Stimulated activated CD8-positive, alpha-beta memory T cell treated with anti-CD3 and anti-CD28 coated beads, Interleukin-4, amount 100 ng/mL, for 4 hours (primary cell): ENCODE results near the gene OLFML1.

ENCODE experiments used
- DNase-seq, 2 donors: peaks; one replicate each; pipeline ENCODE4 v3.0.0-alpha.2; 2020; ENCODE audit warnings: low read depth in 2 of 2, low spot score in 1 of 2

The OLFML1 gene

GRCh38 chr11:7473717-7474116 lies 11.6 kb upstream of the OLFML1 start:
- no peak for DNase-seq

DNA sequence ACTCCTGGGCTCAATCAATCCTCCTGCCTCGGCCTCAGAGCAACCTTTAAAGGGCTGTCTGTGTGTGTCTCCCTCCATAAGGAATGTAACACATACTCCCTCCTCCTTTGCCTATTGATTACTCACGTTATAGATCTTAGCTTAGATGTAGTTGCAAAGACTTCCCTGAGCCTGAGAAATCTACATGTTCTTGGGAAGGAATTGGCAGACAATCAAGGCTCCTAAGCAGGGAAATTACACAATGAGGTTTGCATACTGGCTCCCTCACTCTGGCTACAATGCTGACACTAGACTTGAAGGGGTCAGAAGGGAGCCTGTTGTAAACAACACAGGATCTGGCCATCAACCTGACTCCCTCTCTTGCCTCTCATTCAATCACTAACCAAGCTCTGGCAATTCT lies 5.2 kb upstream of the OLFML1 start:
- DNase-seq, result no peak

GRCh38 chr11:7484131-7484530 lies 1.2 kb upstream of the OLFML1 start:
- DNase-seq, result no peak

GRCh38 chr11:7484645-7485044 lies 661 bp upstream of the OLFML1 start:
- DNase-seq, result no peak

DNA sequence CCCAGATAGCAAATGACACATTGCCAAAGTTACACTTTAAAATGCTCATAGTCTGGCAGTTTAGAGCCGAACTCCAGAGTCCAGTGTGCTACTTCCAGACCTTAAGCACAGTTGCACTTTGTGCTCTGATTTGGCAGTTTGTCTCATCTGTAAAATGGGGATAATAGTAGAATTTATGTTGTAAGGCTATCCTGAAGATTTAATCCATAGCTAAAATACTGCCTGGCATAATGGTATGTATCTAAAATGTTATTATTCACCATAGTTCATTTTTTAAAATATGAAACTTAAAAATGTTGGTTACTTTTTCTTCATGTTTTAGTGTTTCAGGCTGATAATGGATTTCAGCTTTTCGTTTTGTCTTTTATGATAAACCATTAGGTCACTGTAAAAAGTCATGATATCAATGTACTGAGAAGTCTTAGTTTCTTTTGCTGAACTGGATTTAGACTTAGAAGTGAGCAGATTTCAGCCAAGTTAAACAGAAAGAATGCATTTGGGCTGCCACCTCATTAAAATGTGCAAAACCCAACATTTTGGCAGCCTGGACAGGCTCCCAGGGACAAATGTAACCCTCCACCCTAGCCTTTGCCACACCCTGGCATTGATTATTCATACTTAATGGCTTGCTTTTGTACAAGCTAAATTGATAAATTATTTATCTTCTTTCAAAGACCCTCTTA lies 933 bp downstream of the OLFML1 start:
- no peak for DNase-seq

DNA sequence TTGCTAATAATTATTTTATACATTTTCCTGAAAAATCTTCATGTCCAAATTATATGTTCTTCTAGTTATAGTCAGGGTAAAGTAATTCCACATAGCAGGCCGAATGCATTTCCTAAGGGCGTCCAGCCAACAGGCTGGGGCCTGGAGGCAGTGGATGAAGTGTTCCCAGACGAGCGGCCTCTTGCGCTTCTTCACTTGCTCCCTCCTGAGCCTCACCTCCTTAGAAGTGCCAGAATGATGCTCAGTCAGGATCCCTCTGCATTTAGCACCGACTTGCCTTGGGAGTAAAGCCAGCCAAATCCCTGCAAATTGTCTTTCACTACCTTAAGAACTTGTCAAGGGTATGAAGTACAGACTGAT lies 1.5 kb downstream of the OLFML1 start:
- no peak for DNase-seq

DNA sequence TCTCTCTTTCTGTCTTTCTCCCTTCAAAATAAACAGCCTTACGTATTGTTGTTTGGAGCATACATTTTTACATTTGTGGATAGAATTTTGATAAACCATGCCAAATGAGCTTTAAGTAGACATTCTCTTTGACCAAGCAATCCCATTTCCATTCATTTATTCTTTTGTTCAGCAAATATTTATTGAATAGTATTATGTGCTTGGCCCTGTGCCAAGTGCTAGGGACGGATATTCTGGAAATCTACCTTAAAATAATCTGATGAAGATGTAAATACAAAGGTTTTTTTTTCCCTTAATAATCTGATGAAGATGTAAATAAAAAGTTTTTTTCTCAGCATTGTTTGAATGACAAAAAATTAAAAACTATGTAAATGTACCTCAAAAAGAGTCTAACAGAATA lies 2.1 kb downstream of the OLFML1 start:
- DNase-seq, result no peak

GRCh38 chr11:7488681-7489080 lies 3.4 kb downstream of the OLFML1 start:
- no peak for DNase-seq

- no peak for DNase-seq
These were observed 4.1 kb downstream of the OLFML1 start for GRCh38 chr11:7489376-7489775.

DNA sequence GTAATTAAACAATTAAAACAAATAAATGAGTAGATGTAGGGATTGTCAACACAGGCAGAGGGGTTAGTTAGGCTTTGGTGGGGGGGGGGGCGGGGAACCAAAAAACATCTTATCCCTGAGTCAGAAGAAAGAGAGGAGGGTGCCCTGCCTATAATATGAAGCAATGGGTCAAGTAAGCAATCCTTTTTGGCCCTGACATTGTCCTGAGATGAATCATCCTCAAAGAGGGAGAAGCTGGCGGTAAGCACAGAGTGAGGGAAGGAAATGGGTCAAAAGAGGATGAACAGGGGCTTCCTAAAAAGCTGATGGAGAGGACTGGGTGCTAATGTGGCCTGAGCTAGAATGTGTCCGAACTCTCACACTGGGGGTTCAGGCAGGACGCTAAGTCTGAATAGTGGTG lies 4.7 kb downstream of the OLFML1 start:
- DNase-seq, result no peak

GRCh38 chr11:7490535-7490934 lies 5.2 kb downstream of the OLFML1 start:
- DNase-seq, result no peak

GRCh38 chr11:7492253-7492652 lies 6.9 kb downstream of the OLFML1 start:
- no peak for DNase-seq

DNA sequence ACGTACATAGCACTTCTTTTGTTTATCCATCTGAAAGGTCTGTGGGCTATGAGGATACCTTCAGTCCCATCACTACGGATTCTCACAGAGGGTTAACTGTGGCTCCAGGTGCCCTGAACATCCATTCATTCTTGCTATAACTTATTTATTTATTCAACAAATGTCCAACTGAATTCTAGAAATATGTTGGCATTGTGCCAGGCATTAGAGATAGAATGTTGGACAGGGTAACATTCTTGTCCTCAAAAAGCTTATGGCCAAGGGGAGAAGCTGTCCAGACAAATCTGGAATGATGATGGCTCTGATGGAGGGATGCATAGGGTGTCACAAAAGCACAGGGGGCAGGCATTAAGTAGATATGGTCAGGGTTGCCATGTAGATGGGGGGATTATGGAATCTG lies 8.4 kb downstream of the OLFML1 start:
- DNase-seq, result no peak

- DNase-seq, result no peak
These were observed 8.9 kb downstream of the OLFML1 start for GRCh38 chr11:7494086-7494745.

DNA sequence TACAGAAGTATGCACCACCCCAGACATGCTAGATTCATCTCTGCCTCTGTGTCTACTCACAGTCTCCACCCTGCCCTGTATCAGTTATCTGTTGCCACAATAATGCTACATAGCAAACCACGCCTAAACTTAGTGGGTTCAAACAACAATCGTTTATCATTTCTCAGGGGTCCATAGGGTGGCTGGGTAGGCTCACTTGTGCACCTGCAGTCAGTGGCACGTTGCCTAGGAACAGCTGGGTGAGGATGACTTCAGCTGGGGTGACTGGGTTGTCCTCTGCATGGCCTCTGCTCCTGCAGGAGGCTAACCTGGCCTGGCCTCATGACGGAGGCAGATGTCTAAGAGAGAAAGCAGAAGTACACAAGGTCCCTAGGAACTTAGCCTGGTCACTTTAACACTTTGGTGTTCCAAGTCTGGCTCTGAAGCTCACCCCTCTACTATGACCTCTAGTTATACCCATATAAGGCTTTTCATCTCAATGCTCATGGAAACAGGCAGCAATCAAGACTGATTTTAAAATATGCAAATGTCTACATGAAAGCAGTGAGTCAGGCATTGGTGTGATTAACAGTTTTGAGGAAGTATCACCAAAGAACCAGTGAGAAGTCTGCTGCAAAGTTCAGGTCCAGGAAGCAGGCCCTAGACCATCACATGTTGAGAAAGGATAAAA lies 10.7 kb downstream of the OLFML1 start:
- DNase-seq, result no peak

- DNase-seq, result no peak
These were observed 12.9 kb downstream of the OLFML1 start for GRCh38 chr11:7498193-7498592.

GRCh38 chr11:7499081-7499480 lies 13.8 kb downstream of the OLFML1 start:
- DNase-seq, result no peak

- DNase-seq, result no peak
These were observed 14.9 kb downstream of the OLFML1 start for GRCh38 chr11:7500251-7500650.

DNA sequence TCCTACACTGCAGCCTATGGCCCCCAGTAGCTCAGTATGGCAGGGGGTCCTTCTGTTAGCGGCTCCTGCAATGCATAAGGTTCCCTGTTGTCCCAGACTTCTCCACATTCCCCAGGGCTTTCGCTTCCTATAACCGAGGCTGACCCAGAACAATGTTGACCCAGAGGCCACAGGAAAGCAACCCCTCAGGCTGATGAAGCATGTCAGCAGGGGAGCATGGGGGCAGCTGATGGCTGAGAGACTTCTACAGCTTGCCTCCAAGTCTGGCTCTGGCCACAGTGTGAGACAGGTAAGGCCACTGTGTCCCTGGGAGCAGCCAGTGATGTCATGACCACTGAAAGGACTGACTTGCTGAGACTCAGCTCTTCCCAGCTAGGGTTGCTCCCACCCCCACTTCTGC lies 15.9 kb downstream of the OLFML1 start:
- no peak for DNase-seq

- DNase-seq, result no peak
These were observed 16.6 kb downstream of the OLFML1 start for GRCh38 chr11:7501894-7502293.

DNA sequence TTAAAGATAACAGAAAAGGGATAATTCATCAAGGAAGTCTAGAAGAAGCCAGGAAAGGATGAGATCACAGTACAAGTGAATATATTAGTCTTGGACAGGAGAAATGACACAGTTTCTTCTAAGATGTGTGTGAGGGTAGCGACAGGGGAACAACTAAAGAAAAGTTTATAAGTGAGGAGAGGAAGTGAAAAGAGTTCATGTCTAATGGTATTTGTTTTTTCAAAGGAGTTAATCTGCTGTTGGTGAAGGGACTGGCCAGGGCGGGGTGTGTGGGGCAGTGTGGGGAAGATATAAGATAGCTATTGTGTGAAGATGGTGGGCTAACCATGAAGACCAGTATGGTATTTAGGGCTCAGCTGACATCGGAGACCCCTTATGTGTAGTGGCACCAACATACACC lies 20.9 kb downstream of the OLFML1 start:
- no peak for DNase-seq

GRCh38 chr11:7508087-7508486 lies 22.8 kb downstream of the OLFML1 start:
- no peak for DNase-seq

GRCh38 chr11:7509966-7510365 lies 24.7 kb downstream of the OLFML1 start:
- no peak for DNase-seq
